HG02943 (cell line): ENCODE results near the gene SLC37A1.
"Not testable (repeated sequence)": the region's sequence is repeated elsewhere in the genome, so short reads cannot be mapped to it uniquely, and the experiment has no call there.

Source experiments
- ATAC-seq: cut with Tn5 transposase; IDR thresholded peaks from one replicate; pipeline ENCODE4 v1.9.1; 2021; ENCODE audit warnings: mild to moderate bottlenecking, low read depth, moderate library complexity; ENCODE audit not compliant: unreplicated experiment

Gene SLC37A1

GRCh38 chr21:42513151-42513984, at the start of gene SLC37A1:
SLC37A1 (plus strand) TSS chr21:42513852; CDS start chr21:42518455, 4,603 bp downstream.
- ATAC-seq, result no peak

DNA sequence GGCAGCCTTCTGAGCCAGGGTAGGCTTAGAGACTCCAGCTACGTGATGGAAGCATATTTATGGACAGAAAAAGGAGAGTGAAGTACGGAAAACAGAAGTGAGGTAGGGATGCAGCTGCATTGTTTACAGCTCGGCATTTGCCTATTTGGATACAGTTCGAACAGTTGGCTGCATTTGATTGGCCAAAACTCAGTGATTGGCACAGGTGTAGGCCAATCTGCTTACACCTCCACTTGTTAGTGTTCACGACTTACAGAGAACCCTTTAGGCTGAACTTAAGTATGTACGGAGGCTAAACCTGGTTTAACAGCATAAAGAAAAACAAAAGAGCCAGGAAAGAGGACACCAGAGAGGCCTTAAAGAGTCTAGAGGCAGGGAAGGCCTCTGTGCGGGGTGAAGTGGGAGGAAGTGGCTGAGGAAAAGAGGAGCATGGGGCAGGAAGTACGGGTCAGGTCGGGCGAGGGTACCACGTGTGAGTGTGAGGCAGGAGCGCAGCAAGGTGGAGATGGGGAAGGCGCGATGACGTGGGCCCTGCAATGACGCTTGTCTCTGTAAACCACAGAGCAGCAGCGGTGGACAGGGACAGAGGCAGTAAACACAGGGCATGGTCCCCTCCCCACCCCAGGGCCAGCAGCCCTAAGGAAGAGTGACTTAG, 49.7 kb upstream of the SLC37A1 start:
- ATAC-seq, result no peak

GRCh38 chr21:42465008-42465802, 48.4 kb upstream of the SLC37A1 start:
- no peak for ATAC-seq

- ATAC-seq, result no peak
Observed at GRCh38 chr21:42465803-42466127, 47.9 kb upstream of the SLC37A1 start.

DNA sequence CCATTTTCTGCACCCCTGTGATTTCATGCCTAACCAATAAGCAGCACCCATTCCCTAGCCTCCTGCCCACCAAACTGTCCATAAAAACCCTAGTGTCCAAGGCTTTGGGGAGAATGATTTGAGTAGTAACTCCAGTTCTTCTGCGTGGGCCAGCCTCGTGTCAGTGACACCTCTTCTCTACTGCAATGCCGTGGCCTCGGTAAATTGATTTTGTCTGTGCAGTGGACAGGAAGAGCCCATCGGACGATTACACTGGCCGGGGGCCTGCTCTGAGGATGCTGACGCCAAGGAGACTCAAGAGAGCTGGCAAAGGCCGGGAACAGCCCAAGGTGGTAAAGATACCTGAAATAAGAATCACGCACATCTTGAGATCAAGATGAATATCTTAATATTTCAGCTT, 47.0 kb upstream of the SLC37A1 start:
- no peak for ATAC-seq

DNA sequence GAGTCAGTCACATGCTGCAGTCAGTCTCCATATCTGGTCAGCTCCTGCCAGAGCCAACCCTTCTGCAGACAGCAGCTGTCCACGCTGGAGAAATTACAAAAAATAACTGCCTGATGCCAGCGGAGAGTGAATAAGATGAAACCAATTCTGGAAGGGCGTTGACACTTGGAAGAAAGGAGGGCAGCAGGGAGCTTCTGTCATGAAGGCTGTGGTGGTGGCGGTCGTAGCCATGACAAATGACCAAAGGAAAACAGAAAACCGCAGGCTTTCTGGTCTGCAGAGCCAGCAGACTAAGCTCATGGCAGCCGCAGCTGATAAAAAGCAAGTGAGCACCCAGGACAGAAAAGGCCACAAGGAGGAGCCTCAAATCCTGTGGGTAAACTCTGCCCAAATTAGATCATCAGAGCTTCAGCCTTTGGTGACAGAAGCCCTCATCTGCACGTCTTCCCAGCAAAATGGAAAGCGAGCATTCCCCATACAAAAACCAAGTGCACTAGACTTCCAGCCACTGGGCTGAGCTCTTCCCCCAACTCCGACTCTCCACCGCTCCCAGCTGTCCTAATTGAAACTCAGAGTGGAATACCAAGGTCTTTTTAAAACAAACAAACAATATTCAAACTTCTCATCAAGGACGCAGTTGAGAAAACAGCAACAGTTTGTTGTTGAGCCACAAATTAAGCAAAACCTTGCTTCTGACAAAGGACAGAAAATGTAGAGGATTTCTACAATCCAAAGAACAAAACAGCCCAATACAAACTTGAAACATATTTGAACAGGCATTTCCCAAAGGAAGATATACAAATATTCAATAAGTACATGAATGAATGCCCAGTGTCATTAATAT, 46.3 kb upstream of the SLC37A1 start:
- ATAC-seq, result no peak

GRCh38 chr21:42468491-42469131, 45.0 kb upstream of the SLC37A1 start:
- no peak for ATAC-seq

DNA sequence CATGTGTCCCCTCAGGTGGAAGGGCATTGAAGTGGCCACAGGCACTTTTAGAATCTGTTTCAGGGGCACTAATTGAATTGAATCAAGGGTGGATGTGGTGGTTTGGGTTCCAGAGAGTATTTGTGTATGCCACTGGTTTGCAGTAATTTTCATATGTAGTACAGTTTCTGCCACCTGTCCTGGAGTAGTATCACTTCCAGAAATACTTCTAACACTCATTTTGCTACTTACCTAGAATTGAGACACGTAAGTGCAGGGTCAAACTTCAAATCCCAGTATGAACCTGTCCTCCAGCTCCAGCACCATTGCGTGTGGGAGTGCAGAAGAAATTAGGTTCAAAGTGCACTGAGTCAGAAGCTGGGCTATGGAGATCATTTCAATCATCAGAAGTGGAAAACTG, 44.4 kb upstream of the SLC37A1 start:
- no peak for ATAC-seq

DNA sequence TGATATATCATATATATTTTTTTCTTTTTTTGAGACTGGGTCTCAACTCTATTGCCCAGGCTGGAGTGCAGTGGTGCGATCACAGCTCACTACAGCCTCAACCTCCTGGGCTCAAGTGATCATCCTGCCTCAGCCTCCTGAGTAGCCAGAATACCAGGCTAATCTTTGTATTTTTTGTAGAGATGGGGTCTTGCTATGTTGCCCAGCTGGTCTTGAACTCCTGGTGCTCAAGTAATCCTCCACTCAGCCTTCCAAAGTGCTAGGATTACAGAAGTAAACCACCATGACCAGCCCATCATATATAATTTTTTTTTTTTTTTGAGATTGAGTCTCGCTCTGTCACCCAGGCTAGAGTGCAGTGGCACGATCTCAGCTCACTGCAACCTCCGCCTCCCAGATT, 43.9 kb upstream of the SLC37A1 start:
- not testable (repeated sequence) for ATAC-seq

DNA sequence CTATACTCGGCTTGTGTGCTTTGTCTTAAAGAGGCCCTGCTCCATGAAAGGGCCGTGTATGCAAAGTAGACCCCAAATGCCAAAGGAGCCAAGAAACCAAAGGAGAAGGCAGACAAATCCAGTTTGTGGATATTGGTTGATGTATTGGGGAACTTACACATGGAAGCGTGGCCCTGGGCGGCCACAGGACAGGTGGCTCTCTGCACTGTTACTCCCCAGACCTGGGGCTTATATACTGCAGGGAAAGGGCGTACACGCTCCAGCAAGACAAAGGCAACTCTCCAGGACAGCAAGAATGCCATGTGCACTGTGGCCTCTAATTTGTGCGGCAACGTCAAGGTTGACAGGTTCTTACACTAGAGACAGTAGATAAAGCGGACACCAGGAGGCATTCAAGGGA, 42.4 kb upstream of the SLC37A1 start:
- no peak for ATAC-seq

- no peak for ATAC-seq
Observed at GRCh38 chr21:42471716-42472330, 41.8 kb upstream of the SLC37A1 start.

- no peak for ATAC-seq
Observed at GRCh38 chr21:42472521-42472920, 41.1 kb upstream of the SLC37A1 start.

- ATAC-seq, result no peak
Observed at GRCh38 chr21:42473498-42474042, 40.1 kb upstream of the SLC37A1 start.

GRCh38 chr21:42474043-42474831, 39.4 kb upstream of the SLC37A1 start:
- no peak for ATAC-seq

DNA sequence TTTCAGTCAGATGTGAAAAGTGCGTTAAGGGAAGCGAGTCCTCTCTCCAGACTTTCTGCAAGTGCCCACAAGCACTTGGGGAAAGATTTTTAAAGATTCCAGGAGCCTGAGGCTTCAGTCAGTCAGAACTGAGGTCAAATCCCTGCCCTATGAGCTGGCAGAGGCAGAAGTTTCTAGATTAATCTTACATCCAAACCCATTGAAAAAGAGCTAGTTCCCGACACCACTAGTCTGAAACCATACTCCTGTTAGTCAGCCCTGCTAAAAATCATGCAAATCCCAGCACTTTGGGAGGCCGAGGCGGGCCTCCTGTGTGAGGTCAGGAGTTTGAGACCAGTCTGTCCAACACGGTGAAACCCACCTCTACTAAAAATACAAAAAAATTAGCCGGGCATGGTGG, 38.6 kb upstream of the SLC37A1 start:
- ATAC-seq, result no peak

- ATAC-seq, result no peak
Observed at GRCh38 chr21:42475526-42476387, 37.9 kb upstream of the SLC37A1 start.
